ENCODE measurements around the gene RELN.

Gene RELN

DNA sequence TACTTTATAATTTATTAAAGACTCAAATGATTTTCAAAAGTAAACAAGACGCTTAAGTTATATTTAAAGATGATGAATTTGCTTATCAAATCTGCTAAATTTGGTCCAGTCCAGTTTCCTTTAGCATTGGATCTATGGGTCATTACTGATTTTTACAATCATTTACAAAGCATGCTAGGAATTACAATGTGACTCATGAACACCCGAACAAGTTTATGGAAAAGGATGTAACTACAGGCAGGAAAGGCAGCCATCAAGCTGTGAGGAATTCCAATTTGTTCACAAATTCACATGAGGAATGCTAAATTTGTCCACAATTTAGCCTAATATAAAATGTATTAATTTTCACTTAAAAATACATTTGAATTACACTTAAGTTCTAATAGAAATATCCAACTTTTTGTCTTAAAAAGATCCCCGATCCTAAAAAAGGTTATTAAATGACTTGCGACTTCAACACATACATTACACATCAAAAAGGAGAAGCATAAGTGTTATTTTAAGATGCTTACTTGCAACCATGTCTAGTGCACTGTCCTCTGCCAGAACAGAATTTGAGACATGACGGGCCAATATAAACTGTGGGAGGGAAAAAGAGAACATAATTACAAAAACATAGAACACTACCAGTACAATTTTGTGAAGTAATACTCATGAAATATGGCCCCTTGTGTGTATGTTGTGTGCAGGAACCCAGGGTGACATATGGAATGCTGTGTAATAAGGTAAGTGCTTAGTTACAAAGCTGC is 349.3 kb downstream of the RELN start:
- DNase-seq: no peak

DNA sequence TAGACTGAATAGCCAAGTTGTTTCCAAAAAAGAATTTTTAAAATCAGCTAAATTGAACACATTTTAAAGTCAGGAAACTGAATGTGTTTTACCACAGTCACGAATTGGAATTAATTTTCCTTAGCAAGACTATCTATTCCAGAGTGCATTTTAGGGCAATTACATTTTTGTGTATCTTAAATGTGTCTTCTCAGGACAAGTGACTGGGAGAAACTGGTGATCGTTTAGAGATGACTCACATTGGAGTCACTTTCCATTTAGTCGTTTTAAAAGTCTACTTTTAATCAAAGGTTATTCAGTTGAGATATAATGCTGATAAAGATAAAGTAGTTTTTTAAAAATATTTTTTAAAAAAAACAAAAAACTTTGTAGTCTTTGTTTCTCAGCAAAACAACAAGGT is 351.7 kb downstream of the RELN start:
- no peak for DNase-seq

DNA sequence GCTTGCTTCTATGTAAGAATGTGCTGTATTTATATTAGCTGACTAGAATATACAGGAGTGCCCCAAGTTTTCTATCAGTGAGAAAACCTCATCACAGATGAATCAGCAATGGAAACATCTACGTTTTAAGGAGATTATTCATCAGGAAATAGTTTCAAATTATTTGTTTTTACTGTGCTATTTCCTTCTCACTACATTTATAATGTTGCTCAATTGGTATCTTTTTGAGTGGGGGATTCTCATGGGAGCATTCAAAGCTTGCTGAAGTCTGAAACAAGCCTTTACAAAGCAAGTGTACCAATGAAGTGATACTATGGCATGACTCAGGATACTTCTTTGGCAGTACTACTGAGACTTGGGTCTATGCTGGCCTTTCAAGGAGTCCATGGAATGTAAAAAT is 352.4 kb downstream of the RELN start:
- DNase-seq: no peak

DNA sequence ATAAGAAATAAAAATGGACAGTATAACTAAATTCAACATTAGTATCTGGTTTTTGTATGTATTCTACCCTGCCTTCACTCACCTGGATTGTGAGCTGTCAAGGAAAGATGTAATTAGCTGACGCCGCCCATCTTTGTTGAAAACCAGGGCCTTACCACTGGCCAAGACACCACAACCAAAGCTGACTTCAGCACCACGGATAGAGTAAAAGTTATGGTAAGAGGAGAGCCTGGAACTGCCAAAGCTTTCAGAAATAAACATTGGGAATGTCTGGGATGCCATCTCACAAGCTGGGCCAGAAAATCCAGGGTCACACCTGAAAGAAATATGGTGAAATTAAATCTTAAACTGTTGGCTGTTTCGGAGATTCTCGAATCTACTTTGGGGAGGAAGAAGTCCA is 353.3 kb downstream of the RELN start:
- no peak for DNase-seq

DNA sequence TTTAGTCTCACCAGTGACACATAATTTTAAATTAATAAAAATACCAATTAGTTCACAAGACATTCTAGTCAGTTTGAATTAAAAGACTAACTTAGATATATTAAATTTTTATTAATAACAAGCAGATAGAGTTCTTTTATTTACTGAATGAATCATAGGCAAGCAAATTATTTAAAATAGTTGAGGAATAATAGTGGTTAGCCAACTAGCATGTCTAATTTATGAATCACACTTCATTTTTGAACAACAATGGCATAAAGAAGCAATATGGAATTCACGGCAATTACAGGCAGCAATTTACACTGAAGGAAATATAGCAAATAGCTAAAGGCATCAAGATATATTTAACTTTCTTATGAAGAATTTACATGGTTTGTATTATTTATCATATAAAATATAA is 356.5 kb downstream of the RELN start:
- no peak for DNase-seq

DNA sequence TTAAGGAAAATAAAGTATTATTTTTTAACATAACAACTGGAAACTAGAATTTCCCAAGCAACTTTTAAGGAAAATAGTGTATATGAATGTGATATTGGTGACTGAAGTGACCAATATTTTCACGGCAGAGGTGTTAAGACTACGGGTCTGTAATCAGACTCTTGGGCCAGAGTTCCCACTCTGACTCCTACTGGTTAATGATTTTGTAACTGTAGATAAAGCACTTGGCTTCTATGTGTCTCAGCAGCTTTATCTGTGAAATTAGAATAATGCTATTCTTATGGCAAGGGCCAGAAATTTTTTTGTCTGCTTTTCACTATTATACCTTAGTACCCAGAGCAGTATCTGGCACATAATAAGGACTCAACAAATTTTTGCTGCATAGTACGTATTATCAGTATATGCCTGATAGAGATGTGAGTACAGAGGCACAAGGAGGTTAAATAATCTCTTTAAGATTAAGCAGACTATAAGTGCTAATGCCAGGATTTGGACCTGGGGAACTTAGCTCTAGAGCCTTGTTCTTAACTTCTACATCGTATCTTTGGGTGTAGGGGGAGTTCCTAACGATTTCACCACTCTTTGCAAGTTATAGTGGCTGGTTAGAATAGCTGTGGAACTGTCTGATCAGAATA is 357.3 kb downstream of the RELN start:
- DNase-seq: no peak

DNA sequence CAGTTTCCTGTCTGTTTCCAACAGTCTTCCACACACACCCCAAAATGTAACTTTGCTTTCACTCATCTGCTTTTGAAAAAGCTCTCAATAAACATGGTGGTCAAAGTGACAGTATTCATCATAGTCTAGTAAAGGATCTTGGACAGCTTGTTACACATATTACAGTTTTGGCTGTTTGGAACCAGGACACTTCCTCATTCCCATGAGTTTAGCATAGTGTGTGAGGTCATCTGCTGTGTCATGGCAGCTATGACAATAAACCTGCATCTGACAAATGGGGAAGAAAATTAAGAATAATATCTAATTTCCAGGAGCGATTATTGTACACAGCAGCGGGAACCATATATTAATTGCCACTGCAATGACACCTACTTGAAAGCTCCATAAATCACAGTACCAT is 359.1 kb downstream of the RELN start:
- DNase-seq: no peak

DNA sequence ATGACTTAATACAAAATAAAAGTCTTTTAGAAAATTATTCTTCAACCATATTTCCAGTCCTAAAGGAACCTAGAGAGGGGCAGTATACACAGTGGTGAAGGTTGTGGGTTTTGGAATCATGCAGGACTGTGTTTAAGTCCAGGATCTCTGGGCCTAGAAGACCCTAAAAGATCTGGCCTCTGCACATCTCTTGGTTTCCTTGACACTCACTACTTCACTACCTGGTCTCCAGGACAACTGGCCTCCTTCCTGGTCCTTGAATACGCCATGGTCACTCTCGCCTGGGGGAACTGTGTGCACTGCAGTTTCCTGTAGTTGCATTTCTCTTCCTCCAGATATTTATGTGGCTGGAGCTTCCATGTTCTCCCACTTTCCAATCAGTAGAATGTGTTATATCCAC is 360.7 kb downstream of the RELN start:
- DNase-seq: no peak

DNA sequence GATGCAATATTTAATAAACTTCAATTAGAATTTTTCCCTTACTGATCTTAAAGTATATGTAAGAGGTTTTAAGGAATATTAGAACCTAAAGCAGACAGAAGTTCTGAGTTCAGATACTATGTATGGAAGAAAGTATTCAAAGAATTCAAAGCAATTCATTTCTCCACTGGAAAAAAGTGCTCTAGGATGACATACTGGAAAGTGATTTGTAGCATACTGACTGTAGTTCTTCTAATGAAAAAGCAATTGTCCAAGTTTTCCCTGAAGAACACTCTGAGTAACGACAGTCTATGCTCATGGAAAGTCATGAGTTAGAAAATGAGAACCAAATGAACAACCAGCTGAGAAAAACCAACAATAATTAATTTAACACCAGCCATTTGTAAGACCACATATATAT is 362.7 kb downstream of the RELN start:
- no peak for DNase-seq

DNA sequence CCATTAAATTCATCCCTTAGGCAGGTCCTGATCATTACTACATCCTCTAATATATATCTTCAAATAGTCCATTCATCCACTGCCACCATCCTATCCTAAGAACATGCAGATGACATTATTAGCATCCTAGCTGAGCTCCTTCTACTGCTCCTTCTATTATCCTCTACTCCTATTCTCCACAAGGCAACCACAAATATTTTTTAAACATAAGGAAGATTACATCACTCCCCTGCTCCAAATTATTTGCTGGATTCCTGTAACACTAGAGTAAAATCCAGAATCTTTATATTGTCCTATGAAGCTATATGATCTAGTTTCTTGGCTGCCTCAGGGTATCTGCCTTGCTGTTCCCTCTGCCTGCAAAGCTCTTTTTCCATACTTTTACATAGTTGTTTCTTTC is 367.2 kb downstream of the RELN start:
- no peak for DNase-seq

DNA sequence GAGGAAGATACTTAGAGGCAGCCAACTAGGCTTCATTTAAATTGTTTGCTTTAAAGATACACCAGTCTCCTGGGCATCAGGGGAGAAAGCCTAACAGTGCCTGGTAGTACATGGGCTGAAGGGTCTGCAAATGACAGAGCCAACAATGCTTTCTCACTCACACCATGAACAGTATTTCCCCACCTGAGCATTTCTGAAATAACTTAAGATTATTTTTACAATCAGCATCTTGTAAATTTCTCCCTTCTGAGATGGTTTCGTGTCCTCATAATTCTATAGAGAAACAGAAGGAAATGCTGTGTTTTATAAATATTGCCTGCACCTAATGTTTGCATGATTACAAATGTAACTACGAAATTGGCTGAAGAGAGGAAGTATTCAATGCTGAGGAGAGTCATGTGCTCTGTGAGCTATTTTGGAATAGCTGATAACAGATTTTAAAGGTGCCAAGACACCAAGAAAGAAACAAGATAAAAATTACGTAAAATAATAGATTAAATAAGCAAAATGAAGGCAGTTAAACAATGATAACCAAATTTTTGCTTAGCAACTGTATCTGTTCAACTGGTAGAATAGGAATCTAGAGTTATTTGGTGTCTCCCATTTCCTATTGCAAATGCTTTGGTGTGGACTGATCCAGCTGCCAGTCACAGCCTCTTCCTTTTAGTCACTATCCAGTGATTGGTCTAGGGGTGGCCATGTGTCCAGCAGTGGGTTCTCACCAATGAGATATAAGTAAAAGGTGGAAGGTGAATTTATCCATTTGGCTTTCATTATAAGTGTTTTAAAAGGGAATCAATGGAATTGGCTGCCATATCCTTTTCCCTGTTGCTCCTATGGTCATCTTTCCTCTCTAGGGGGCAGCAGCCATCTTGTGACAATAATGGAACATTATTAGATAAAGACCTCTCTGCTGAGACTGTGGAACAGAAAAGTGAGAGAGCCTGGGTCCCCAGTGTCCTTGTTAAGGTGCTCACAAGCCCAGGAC is 375.5 kb downstream of the RELN start:
- no peak for DNase-seq

DNA sequence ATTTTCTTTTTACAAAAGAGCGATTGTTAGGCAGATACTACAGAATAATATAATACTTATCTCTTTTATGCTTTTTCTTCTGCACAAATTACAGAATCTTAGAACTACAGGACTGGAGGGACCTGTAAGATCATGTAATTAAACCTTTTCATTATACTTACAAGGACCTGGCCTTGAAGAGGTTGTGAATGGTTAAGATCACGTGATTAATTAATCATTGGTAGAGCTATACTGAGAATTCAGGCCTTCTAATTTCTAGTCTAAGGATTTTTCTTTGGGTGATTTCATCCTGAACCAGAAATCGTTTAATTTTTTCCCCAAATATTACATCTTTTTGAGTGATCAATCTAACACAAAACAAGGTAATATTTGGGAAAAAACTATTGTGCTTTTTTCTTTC is 379.7 kb downstream of the RELN start:
- DNase-seq: no peak

DNA sequence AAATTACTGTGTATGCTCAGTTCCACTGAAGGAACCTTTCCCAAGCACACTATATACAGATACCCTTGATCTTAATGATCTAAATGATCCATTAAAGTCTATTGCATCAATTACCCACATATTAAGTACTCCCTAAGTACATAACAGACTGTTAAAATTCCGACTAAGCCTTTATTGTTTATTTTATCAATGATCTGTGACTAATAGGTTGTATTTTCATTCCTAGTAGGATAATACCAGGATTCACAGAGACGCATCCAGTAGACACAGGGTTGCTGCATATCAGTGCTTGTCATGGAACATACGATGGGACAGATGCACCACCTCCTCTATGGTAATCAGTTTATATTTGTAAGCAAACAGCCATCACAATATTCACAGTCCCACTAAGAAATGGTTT is 383.8 kb downstream of the RELN start:
- DNase-seq: no peak

DNA sequence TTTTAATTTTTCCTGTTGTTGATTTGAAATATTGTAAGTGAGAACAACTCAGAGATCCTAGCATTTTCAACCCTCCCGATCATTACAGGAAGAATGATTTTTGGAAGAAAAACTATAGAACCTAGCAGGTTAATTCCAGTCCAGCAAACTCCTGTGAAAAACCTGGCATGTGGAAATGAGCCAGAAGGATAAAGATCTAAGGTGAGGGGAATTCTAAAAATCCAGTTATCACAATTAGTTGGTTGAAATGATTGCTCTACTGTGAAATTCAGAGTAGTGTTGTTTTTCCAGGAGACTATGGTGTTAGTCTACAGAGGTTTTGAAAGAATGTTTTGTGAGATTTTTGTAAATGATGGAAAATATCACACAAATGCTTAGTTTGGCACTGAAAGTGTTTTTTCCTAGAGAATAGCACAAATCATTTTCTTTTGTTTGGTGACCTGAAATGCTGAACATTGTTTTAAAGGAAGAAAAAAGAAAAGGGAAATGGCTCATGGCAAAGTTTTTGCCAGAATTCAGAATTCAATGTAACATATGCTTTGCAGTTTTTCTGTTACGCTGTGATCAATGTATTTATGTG is 391.0 kb downstream of the RELN start:
- no peak for DNase-seq

DNA sequence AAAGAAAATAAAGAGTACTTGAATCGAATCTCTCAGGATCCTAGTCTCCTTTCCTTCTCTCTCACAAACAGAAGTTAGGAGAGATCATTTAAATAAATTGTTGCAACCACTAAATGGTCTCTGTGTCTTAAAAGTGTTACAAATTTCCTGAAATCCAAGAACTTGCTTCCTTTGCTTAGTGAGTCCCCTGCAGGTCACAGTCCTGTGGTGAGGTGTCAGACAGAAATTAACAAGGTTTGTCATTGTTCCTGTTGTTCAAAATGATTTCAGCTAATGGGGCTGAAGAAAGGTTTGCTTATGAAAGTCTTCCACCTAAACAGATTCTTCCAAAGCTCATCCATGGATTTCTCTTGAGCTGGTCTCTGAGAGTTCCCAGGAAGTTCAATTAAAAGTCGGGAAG is 391.9 kb downstream of the RELN start:
- no peak for DNase-seq

DNA sequence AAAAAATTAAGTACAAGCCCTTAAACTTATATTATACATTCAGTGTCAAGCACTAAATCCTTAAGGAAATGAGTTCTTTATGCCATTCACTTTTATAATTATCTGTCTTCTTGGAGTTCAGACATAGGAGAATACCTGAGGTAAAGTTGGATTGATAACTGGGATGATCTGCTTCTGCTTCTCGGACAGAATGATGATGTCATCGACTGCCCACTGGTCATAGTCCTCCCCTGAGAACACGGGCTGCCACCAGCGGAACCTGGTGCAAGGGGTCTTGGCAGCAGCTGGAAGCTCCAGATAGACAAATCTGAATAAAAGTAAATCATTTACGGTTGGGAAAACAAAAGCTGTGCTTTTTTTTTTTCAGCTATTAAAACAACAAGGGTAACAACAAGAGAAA is 395.3 kb downstream of the RELN start:
- no peak for DNase-seq

DNA sequence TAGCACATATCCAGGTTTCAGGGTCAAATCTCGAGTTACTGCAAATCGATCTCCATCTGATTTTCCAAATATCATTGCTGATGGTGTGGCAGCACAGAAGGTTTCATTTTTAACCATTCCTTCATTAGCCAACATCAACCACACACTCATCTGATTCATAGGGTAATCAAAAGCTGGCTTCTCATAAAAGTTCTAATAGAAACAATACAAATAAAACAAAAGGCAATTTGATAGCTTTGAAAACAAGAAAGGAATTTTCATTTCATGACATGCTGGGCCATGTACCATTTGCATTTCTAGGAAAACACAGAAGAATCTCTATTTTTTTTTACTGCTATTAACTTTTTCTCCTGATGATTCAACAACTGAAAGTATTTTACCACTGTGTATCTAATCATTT is 395.8 kb downstream of the RELN start:
- DNase-seq: no peak

DNA sequence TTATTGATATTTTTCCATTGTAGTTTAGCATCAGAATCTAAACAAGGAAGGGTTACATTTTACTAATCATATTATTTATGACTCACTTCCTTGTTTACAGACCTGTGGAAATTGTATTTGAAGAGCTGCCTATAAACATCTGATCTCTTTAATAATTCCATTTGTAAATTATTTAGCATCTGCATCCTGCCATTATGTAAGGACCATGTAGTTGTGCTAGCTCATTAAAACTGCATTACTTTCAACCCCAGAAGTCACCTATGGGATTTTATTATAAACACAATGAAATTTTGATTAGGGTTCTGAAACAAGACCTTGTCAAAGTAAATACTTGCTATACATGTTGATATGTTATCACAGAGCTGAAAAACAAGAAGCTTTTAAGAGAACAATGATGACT is 396.6 kb downstream of the RELN start:
- DNase-seq: no peak

DNA sequence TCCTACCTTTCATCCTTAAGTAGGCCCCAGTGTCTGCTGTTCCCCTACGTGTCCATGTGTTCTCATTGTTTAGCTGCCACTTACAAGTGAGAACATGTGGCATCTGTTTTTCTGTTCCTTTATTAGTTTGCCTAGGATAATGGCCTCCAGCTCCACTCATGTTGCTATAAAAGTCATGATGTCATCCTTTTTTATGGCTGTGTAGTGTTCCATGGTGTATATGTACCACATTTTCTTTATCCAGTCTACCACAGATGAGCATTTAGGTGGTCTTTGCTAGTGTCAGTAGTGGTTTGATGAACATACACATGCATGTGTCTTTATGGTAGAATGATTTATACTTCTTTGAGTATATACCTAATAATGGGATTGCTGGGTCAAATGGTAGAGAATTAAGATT is 397.3 kb downstream of the RELN start:
- no peak for DNase-seq

DNA sequence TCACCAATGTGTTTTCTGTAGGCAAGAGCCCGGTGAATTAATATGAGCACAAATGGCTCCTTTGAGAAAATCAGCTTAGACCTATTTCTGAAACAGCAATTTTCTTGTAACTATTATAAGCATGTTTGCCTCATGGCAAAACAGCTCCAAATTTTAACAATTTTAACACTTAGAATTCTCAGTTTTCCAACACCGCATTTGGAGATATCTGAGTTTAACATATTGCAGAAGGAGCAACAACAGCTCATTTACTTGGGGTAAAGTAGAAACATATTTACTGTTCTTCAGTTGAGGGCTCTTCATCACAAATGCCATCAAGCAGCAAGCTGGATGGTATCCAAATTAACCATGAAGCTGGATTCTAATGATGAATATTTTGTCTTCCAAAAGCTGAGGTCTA is 409.4 kb downstream of the RELN start:
- DNase-seq: no peak

DNA sequence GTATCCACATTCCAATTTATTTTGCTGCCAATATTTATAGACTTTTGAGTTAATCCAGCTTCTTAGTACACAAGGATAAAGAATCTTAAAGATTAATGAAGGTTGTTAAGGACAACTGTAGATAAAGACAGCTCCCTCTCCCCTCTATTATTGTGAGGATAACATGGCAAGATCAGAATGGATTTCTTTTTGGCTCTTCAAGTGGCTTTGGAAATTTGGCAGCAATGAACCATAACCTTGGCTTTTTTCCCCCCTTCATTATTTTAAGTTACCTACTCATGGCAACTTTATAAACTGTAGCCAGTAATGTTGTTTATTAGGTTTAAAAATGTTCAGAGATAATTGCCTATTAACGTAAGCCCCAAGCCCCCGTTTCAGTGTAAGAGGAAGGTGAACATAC is 412.4 kb downstream of the RELN start:
- no peak for DNase-seq

DNA sequence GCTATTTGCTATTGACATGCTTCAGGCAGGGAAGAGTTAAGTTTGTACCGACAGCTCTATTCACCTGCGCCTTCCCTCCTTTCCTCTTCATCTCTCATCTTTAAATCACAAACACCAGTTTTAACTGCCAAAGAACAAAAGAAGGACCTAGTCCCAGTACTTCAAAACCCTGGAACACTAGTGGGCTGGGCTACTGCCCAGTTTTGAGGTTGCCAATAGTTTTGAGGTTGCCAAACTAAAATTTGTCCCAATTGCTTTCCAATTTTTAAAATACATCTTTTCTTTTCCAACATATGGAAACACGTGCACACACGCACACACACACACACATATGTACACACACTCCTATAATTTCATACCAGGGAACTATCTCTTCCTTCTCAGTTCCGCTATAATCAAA is 412.8 kb downstream of the RELN start:
- peak in 2 of 51 donors; percentile 1 to 7 for DNase-seq

Measured in hypothalamus (tissue), 51 donors.